CD8-positive, alpha-beta memory T cell (primary cell): ENCODE data around the gene CSTB. TPM values are rescaled to one million over a fixed set of nuclear protein-coding genes. Genes with fewer than 3 reads are reported as not detected.

Experiments used
- CTCF ChIA-PET: fragments of 350-600 bp; sonication (Branson Sonifier 250); formaldehyde crosslinking; loops from one replicate; lab custom pipeline; 2021; ENCODE audit warnings: antibody characterized with exemption; lab: Charles Lee
- POLR2A ChIA-PET: fragments of 350-600 bp; sonication (Branson Sonifier 250); formaldehyde crosslinking; loops from one replicate; lab custom pipeline; 2021; ENCODE audit warnings: antibody characterized with exemption; lab: Charles Lee
- DNase-seq, 5 donors: peaks; one replicate each; pipeline versions ENCODE4 v3.0.0 to v3.0.0-alpha.2; 2020 to 2022; ENCODE audit warnings: mixed read lengths in 1 of 5
- H3K27ac ChIP-seq: one replicate; pipeline ENCODE4 v1.7.0; 2013; ENCODE audit warnings: low read depth, mild to moderate bottlenecking, low read length, moderate library complexity
- H3K27me3 ChIP-seq: 2 replicates; pipeline ENCODE4 v1.7.0; 2013; ENCODE audit warnings: low read length, mild to moderate bottlenecking; ENCODE audit not compliant: insufficient read depth, poor library complexity, severe bottlenecking
- H3K36me3 ChIP-seq: 2 replicates; pipeline ENCODE4 v1.7.0; 2013; ENCODE audit warnings: mild to moderate bottlenecking, low read length, moderate library complexity; ENCODE audit not compliant: insufficient read depth
- H3K4me1 ChIP-seq: 2 replicates; pipeline ENCODE4 v1.7.0; 2013; ENCODE audit warnings: mild to moderate bottlenecking, low read length, moderate library complexity; ENCODE audit not compliant: insufficient read depth
- H3K4me3 ChIP-seq: 2 replicates; pipeline ENCODE4 v1.7.0; 2013; ENCODE audit warnings: mild to moderate bottlenecking, low read length
- H3K9me3 ChIP-seq: 2 replicates; pipeline ENCODE4 v1.7.0; 2013; ENCODE audit warnings: mild to moderate bottlenecking, low read length
- H3K27ac Mint-ChIP-seq, 8 donors: one replicate each; pipeline ENCODE4 v1.8.0; 2020 to 2021; ENCODE audit warnings: mixed read lengths in 8 of 8, mild to moderate bottlenecking in 6 of 8, inconsistent platforms in 3 of 8, moderate library complexity in 3 of 8
- H3K27me3 Mint-ChIP-seq, 2 donors: one replicate each; pipeline ENCODE4 v1.8.0; 2020 to 2021; ENCODE audit warnings: mixed read lengths in 2 of 2, mild to moderate bottlenecking in 1 of 2, moderate library complexity in 1 of 2
- H3K36me3 Mint-ChIP-seq, 3 donors: one replicate each; pipeline ENCODE4 v1.8.0; 2020 to 2021; ENCODE audit warnings: mixed read lengths in 3 of 3, inconsistent platforms in 1 of 3, mild to moderate bottlenecking in 1 of 3
- H3K4me1 Mint-ChIP-seq, 3 donors: one replicate each; pipeline ENCODE4 v1.8.0; 2020 to 2021; ENCODE audit warnings: mixed read lengths in 3 of 3, inconsistent platforms in 1 of 3, mild to moderate bottlenecking in 1 of 3
- H3K4me3 Mint-ChIP-seq, 7 donors: one replicate each; pipeline ENCODE4 v1.8.0; 2020 to 2021; ENCODE audit warnings: mixed read lengths in 7 of 7, mild to moderate bottlenecking in 6 of 7, moderate library complexity in 4 of 7, inconsistent platforms in 2 of 7
- H3K9me3 Mint-ChIP-seq, 5 donors: one replicate each; pipeline ENCODE4 v1.8.0; 2020 to 2022; ENCODE audit warnings: mixed read lengths in 5 of 5, mild to moderate bottlenecking in 3 of 5, moderate library complexity in 2 of 5, inconsistent platforms in 1 of 5
- polyA plus RNA-seq: library from polyadenylated mRNA; unstranded; fragments of 300-500 nt; fragmentation: Illumina TruSeq; gene quantifications from one replicate; pipeline ENCODE4 v1.2.3, GENCODE V29; 2021
- total RNA-seq, 2 experiments: library from RNA; stranded (reverse); gene quantifications; one replicate each; pipeline ENCODE4 v1.2.3, GENCODE V29; 2021

The CSTB gene
- total and polyA plus RNA-seq, 3 experiments from 2014 or later: 48.0 to 79.1 (median 48.4) TPM

GRCh38 chr21:43728467-43729390 is 47.4 kb downstream of the CSTB start:
- Mint-ChIP-seq H3K36me3 (peaks cover 0 to 7% (median 3%) of the 10 kb centered on the region in 3 donors), H3K27me3 (peaks cover 0 to 3% of the 10 kb centered on the region in 2 donors), H3K4me1 (peaks cover 32 to 62% (median 61%) of the 10 kb centered on the region in 3 donors), H3K4me3 (peak overlapping the region; percentile 80 to 95 (median 85)), H3K9me3 (no peaks in the 10 kb centered on the region), H3K27ac (peak overlapping the region; percentile 87 to 99 (median 96))
- Histone ChIP-seq H3K4me1 (peaks cover 37% of the 10 kb centered on the region), H3K36me3 (no peaks in the 10 kb centered on the region), H3K4me3 (peak overlapping the region; percentile 66), H3K27ac (peak overlapping the region; percentile 78), H3K27me3 (no peaks in the 10 kb centered on the region), H3K9me3 (no peaks in the 10 kb centered on the region)
- DNase-seq: peak; percentile 74 to 87 (median 81)
- POLR2A ChIA-PET: interaction anchor here (0.6 to 1.3 kb wide), 3 partner anchors 9 to 287 kb away, joined by 5 read pairs; partner anchors contain the start of gene PDXK
- CTCF ChIA-PET: interaction anchor here (1.1 to 1.7 kb wide), 3 partner anchors 9 to 60 kb away, joined by 3 to 4 read pairs (median 4); partner anchors contain the start of genes PDXK and RRP1

- Histone ChIP-seq H3K9me3 (no peaks in the 10 kb centered on the region), H3K27me3 (no peaks in the 10 kb centered on the region), H3K4me3 (peak overlapping the region; percentile 66), H3K4me1 (peaks cover 37% of the 10 kb centered on the region), H3K27ac (peak overlapping the region; percentile 78), H3K36me3 (no peaks in the 10 kb centered on the region)
- ChIA-PET CTCF (interaction anchor here (1.2 to 1.7 kb wide), 2 partner anchors 9 to 12 kb away, joined by 3 to 4 read pairs; partner anchors contain the start of gene PDXK), POLR2A (interaction anchor here (0.6 to 1.3 kb wide), 3 partner anchors 9 to 288 kb away, joined by 5 read pairs; partner anchors contain the start of gene PDXK)
- peak overlapping the region; percentile 87 to 99 (median 95) for H3K27ac Mint-ChIP-seq
- H3K9me3 Mint-ChIP-seq: no peaks in the 10 kb centered on the region
- no peak for DNase-seq
- peak overlapping the region; percentile 80 to 95 (median 85) for H3K4me3 Mint-ChIP-seq
- peaks cover 0 to 3% of the 10 kb centered on the region in 2 donors for H3K27me3 Mint-ChIP-seq
- H3K36me3 Mint-ChIP-seq: peaks cover 0 to 11% (median 3%) of the 10 kb centered on the region in 3 donors
- H3K4me1 Mint-ChIP-seq: peaks cover 29 to 56% (median 55%) of the 10 kb centered on the region in 3 donors
Observed at GRCh38 chr21:43728154-43728466, 48.0 kb downstream of the CSTB start.

- CTCF ChIA-PET: interaction anchor here (1.2 to 1.7 kb wide), 2 partner anchors 8 to 13 kb away, joined by 3 to 4 read pairs; partner anchors contain the start of gene PDXK
- H3K4me1 Mint-ChIP-seq: peaks cover 28 to 54% (median 53%) of the 10 kb centered on the region in 3 donors
- H3K9me3 ChIP-seq: no peaks in the 10 kb centered on the region
- H3K36me3 ChIP-seq: no peaks in the 10 kb centered on the region
- peaks cover 0 to 3% of the 10 kb centered on the region in 2 donors for H3K27me3 Mint-ChIP-seq
- POLR2A ChIA-PET: interaction anchor here (1.3 kb wide), 1 partner anchor 11 kb away, joined by 5 read pairs; no protein-coding TSS in a partner anchor
- no peaks in the 10 kb centered on the region for H3K9me3 Mint-ChIP-seq
- no peaks in the 10 kb centered on the region for H3K27me3 ChIP-seq
- peaks cover 37% of the 10 kb centered on the region for H3K4me1 ChIP-seq
- peak overlapping the region; percentile 78 for H3K27ac ChIP-seq
- H3K4me3 ChIP-seq: peak overlapping the region; percentile 66
- H3K36me3 Mint-ChIP-seq: peaks cover 0 to 11% (median 3%) of the 10 kb centered on the region in 3 donors
- peak overlapping the region; percentile 56 to 95 (median 84) for H3K4me3 Mint-ChIP-seq
- no peak for DNase-seq
- H3K27ac Mint-ChIP-seq: peak overlapping the region; percentile 54 to 99 (median 95)
Observed at GRCh38 chr21:43727519-43728153, 48.5 kb downstream of the CSTB start.

- ChIA-PET POLR2A (no interaction called here), CTCF (no interaction called here)
- Histone ChIP-seq H3K27me3 (no peaks in the 10 kb centered on the region), H3K4me1 (peaks cover 37% of the 10 kb centered on the region), H3K36me3 (no peaks in the 10 kb centered on the region), H3K4me3 (no peak overlapping the region), H3K27ac (peak overlapping the region; percentile 78), H3K9me3 (no peaks in the 10 kb centered on the region)
- no peak for DNase-seq
- Mint-ChIP-seq H3K36me3 (peaks cover 0 to 11% (median 3%) of the 10 kb centered on the region in 3 donors), H3K27me3 (peaks cover 0 to 3% of the 10 kb centered on the region in 2 donors), H3K4me3 (peak overlapping the region; percentile 42 to 80 (median 63)), H3K27ac (peak overlapping the region in 6 of 8 donors; percentile 54 to 99 (median 86)), H3K4me1 (peaks cover 31 to 57% (median 55%) of the 10 kb centered on the region in 3 donors), H3K9me3 (no peaks in the 10 kb centered on the region)
Observed at GRCh38 chr21:43726686-43727518, 49.2 kb downstream of the CSTB start.

Other genes with a start within 250 kb of the CSTB start
- gene HSF2BP, start 116.8 kb downstream of the CSTB start, total RNA-seq: 1 to 10 TPM in 1 of 2 experiments, under 1 TPM in 1; 0.53 to 1.4 TPM
- gene HSF2BP, start 116.8 kb downstream of the CSTB start, polyA plus RNA-seq: 0.28 TPM
- gene RRP1B, start 116.7 kb downstream of the CSTB start, total RNA-seq: 10 to 100 TPM; 92.6 to 94.3 TPM
- gene RRP1B, start 116.7 kb downstream of the CSTB start, polyA plus RNA-seq: 43.6 TPM
- 10 to 100 TPM; 96.3 to 96.7 TPM for gene PDXK, start 57.2 kb downstream of the CSTB start, total RNA-seq
- 38.3 TPM for gene PDXK, start 57.2 kb downstream of the CSTB start, polyA plus RNA-seq
- 10 to 100 TPM; 87.4 to 93.4 TPM for gene RRP1, start 13.3 kb upstream of the CSTB start, total RNA-seq
- gene RRP1, start 13.3 kb upstream of the CSTB start, polyA plus RNA-seq: 21.8 TPM
- 10 to 100 TPM; 66.5 to 69.3 TPM for gene AGPAT3, start 88.9 kb upstream of the CSTB start, total RNA-seq
- 15.9 TPM for gene AGPAT3, start 88.9 kb upstream of the CSTB start, polyA plus RNA-seq
- gene TRAPPC10, start 236.0 kb upstream of the CSTB start, total RNA-seq: 10 to 100 TPM; 50.0 to 54.7 TPM
- gene TRAPPC10, start 236.0 kb upstream of the CSTB start, polyA plus RNA-seq: 45.1 TPM